HG03521 (cell line): ENCODE results near the gene ZDHHC17.

Experiments used
- ATAC-seq: cut with Tn5 transposase; IDR thresholded peaks from one replicate; pipeline ENCODE4 v1.9.1; 2021; ENCODE audit warnings: mild to moderate bottlenecking, moderate library complexity; ENCODE audit not compliant: unreplicated experiment

ZDHHC17 gene

DNA sequence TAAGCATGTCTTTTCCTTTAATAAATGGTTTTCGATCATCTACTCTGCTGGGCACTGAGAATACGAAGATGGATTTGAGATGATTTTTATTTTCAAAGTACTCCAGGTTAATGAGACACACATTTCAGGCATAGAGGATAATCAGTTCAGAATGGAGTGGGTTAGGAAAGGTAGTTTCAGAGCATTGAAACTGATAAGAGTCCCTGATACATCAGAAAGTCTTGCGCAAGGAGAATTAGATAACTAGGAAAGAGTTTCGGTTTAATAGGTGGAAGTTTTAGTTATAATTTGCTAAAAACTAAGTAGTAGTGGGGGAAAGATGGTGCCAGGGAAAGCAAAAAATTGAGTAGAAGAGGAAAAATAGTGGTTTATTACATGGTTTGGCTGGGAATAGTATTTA is 50.1 kb downstream of the ZDHHC17 start:
- no peak for ATAC-seq

DNA sequence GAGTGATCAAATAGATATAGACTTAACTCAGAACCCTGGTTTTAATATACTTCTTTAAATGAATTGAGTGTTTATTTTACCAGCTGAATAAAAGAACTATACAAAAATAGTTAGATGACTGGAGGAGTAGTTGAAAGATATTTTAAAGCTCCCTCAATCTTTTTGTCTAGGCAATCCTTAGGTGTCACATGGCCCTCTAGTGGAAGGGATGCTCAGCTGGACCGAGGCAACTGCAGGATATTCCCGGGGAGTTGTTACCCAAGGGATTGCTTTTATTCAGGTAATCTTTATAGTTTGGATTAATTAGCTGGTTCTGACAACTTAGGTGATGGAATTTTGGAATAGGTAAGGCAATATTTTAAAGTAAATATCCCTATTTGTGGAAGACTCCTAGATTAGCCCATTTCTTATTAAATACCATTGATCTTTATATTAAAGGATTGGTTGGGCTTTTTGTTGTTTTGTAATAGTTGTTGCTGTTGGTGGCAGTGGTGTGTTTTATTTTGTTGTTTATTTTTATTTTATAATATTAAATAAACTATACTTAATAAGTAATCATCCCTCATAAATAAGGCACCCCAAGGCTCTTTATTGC is 57.1 kb downstream of the ZDHHC17 start:
- no peak for ATAC-seq

DNA sequence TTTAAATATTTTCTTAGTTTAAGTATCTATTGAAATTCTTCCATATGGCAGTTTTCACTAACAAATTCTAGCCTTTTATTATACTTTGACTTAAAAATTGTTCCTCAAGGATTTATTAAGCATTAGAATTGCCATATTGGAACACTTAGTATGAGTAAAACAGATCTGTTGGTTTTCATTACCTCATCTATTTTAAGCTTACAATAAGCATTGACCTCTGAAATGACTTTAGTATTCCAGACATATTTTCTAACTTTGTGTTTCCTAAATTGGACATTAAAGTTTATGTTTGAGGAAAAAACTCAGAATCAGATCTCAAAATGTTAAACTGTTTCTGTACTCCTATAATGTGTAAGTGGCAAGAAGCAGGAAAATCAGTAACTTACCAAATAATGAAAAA is 66.5 kb downstream of the ZDHHC17 start:
- ATAC-seq, result no peak

DNA sequence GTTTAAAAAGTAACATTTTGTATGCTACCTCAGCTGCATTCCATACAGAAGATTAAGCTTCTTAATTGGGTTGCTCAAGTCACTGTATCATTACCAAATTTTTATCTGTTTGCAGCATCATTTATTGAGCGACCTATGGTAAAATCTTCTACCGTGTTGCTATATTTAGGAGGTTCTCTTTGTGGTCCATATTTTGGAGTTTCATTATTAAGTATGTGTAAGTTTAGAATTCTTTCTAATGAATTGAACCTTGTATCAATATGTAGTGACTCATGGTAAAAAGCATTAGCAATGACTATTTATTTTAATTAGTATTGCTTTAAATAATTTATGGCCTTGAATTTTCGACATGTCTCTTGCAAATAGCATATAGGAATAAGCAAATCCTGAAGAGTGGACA is 72.7 kb downstream of the ZDHHC17 start:
- ATAC-seq, result no peak

DNA sequence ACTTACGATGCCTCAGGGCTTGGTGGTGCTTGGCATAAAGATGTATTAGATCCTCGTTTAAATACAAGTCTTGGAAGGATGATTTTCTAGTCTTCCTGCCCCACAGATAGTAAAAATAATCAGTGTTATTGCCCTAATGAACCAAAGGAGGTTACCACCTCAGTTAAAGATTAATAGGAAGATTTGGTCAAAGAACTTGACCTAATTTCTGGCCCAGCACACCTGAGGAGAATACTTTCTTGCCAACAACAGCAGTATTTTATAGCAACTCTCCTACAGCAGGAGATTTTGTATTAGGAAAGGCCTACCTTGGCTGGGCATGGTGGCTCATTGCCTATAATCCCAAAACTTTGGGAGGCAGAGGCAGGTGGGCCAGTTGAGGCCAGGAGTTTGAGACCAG is 83.3 kb downstream of the ZDHHC17 start:
- no peak for ATAC-seq

DNA sequence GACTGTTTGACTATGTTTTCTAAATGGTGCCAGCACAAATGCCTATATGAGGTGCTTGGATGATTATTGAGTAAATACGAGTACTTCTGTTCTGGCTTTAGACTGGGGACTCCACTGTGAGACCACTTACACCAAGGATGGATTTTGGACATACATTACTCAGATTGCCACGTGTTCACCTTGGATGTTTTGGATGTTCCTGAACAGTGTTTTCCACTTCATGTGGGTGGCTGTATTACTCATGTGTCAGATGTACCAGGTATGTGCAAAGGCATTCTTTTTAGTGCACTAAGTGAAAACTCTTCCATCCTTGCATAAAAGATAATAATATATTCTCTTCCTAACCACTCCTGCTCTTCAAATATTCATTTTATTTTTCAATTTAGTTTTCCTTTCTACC is 84.2 kb downstream of the ZDHHC17 start:
- ATAC-seq, result no peak

DNA sequence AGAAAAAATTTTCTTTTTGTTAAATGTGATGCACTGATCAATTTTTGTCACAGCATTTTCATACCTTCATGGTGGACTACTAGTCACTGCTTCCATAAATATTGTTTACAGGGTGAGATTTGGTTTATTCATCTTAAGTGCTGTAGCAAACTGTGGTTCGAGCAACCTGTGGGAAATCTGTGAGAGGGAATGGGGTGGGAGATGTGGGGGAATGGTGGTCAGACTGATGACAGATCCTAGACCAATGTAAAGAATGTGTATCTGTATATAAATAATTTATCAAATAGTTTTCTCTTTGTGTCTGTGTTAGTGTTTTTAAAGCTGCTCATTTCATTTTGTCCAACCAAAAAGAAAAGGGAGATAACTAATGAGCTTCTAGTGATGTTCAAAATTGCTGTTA is 88.2 kb downstream of the ZDHHC17 start:
- no peak for ATAC-seq

DNA sequence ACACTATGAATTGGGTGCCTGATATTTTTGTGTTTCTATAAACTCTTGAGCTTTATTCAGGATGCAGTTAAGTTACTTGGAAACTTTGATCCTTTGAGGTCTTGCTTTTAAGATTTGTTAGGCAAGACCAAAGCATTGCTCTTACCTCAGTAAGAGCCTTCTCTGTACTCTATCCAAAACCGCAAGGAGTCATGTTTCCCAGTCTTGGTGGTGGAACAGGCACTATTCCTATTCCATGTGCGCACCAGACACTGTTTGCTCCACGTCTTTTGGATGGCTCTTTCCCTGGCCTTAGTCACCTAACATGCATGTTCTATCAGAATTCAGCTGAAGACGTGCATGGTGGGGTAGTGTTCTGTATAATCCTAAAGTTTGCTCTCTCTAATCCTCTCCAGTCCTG is 91.4 kb downstream of the ZDHHC17 start:
- no peak for ATAC-seq

DNA sequence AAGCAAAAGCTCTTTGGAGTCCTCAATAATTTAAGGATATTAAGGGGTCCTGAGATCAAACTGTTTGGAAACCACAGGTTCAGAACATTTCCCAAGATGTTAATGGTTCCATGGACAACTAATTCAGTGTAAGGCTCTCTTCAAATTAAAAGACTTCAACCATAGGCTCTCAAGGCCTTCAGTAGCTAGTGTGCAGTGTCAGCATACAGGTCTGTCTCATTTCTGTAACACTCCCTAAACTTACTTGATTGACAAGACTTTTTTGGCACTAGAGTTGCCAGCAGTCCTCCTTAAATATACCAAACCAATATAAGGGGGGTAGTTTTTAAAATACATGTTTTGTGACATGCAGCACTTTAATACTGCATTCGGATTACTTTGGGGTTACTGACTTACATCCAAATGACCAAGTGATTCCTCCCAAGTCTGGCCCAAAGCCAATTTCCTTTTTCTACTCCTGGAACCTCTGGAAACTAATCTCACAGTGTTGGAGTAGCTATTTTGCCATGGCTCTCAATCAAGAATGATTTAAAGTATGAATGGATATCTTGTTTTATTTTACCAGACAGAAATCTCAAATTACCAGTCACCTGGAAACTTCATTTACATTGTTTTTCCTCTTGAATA is 92.2 kb downstream of the ZDHHC17 start:
- ATAC-seq, result no peak

DNA sequence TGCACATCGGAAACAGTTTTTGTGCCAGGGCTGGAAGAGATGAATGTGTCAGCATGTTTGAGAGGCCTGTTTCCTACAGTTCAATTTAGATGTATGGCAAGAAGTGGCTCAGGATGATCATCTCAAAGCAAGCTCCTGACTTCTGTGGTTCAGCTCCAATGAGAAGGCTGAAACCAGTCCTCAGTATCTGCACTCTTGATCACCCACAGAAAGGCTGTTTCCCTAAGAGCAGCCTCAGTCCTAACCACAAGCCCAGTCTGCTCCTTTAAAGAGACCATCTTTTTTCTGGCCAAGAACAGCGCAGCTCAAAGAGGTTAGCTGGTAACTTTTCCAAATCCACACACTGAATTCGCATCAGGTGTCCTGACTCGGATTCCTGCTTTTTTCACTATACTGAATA is 95.7 kb downstream of the ZDHHC17 start:
- no peak for ATAC-seq

DNA sequence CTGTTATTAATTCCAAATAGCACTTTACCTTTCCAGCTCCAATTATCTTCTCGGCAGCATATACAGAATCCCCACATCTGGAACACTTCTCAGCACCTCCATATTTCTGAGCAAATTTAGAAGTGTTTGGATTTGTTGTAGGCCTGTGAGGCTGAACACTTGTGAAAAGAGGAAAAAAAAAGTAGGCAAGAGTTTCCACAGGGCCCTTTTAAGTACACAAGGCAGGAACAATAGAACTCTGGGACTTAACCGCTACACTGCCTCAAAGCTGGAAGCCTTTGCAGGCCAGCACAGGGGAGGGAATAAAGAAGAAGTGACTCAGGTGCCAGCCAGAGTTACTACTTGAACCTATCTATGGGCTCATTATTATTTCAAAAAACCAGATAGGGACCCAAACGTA is 96.3 kb downstream of the ZDHHC17 start:
- ATAC-seq, result no peak

DNA sequence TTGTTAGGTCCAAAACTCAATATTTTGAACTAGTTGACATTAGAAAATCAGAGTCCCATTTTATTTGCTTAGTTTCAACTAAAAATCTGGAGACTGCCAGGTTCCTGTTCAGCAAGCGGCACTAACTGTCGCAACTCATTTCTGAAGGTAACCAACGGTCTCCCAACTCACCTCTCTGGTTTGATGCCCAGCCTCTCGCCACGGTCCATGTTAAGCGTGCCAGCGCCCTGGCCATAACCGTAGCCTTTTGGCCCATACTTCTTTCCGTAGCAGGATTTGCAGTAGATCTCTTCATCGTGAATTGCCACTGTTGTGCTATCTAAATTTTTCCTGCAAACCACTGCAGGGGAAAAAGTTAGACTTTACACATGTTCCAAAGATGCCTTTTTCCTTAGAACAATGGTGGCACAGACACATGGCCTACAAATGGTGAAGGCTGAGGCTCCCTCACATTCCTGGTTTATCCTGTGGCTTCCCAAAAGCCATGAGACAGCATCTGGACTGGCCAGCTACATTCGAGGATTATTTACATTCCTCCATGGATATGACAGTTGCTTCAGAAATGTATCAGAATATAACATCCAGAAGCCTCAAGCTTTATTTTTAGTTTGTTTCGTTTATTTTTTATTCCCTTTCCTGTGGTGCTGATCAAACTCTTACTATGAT is 99.2 kb downstream of the ZDHHC17 start:
- ATAC-seq, result no peak

DNA sequence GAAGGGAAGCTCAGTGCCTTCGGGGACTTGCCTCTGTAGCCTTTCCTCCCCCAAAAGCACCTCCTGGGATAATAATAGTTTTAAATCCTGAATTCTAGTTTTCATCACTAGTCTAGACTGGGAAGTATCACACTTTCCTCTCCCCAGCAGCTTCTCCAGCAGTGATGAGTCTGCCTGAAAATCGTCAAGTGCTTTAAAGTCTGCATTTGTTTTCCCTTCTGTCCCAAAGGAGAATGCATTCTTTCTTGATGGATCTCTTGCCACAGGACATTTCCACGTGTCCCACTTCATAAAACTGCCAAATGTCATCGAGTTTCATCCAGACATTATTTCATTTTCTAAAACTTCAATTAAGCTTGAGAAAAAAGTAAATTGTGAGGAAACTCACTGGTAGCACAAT is 99.9 kb downstream of the ZDHHC17 start:
- no peak for ATAC-seq

DNA sequence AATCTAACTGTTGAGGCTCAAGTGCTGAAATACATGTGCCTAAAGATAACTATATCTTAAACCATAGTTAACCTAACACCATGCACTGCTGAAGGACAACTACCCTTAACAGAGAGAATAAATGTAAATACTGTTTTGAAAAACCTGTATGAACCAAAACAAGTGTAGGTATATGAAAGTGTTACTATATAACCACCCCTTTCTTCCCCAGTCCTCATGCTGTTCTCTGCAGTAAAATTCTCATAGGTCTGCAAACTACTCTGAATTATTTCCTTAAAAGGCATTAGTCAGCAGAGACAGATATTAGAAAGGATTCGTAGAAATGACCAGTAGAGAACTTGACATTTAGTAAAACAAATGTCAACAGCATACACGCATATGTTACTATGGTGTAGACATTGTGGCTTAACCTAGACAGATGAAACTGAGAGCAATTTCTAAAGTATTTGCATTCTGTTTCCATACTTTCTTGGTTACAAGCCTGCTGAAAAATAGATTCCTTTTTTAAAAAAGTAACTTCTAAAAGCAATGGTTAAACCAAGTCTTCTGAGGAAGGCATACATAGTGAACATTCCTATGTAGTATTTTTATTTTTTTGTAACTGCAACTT is 101.0 kb downstream of the ZDHHC17 start:
- peak; percentile 82 for ATAC-seq

DNA sequence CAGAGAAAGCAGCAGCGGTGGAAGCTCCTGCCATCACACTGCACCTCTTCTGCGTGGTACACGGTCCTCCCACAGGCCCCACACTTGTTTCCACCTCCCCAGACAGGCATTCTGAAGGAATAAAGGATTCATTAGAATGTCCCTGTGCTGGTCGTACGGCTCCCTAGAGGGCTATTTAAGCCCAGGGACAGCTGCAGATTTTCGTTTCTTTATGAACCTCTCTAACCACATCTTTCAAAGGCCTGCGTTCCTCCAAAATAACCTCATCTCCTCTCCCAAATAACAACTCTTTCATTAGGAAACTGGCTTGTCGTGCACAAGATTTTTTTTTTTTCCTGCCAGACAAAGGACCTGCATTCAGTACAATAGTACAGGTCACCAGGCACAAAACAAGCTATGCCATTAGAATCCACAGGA is 102.2 kb downstream of the ZDHHC17 start:
- ATAC-seq, result no peak

DNA sequence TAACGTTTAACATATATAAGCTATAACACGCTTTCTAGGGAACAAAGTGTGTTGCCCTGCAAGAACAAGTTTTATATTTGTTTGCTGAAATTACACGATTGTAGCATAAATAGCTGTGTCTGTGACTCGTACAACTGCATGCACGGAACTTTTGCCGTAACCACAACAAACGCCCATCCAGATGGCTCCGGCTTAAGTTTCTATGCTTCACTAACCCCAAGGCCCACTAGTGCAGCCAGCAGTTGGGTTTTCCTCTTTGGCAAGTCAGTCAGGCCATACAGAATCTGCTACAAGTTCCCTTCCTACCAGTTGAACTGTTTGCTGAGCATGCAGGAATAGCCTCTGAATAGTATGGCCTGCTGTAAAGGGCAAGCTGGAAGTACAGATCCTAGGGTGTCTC is 102.8 kb downstream of the ZDHHC17 start:
- peak; percentile 37 for ATAC-seq

DNA sequence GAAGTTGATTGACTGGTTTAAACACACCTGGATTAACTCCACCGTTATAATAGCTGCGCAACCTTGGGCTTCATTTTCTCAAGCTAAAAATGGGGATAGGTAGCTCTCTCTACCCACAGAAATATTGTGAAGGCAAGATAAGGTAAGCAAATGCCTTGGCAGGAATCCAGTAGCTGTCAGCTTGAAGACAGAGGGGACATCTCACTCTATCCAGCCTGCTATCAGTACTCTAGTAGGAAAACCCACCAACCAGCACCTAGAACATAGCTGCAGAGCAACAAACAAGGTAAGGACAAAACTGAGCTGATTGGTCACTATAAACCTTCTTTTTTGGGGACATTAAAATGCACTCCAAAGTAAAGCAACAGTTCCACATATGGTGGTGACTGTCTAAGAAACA is 107.2 kb downstream of the ZDHHC17 start:
- ATAC-seq, result no peak

DNA sequence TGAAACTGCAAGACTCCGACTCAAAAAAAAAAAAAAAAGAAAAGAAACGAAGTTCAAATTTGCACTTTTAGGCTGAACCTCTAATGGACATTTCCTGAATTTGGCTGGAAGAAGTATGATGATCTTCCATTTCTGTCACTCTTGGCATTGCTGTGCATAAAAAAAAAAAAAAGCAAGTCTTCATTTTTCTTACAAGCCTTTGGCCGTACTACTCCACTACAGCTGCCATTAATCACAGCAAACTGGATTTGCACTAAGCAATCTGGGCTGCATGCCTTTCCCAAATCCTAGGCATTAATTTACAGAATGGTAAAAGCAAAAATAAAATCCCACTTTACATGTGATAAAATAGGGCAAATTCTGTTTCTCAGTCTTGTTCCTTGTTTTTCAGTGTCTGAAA is 107.8 kb downstream of the ZDHHC17 start:
- no peak for ATAC-seq

DNA sequence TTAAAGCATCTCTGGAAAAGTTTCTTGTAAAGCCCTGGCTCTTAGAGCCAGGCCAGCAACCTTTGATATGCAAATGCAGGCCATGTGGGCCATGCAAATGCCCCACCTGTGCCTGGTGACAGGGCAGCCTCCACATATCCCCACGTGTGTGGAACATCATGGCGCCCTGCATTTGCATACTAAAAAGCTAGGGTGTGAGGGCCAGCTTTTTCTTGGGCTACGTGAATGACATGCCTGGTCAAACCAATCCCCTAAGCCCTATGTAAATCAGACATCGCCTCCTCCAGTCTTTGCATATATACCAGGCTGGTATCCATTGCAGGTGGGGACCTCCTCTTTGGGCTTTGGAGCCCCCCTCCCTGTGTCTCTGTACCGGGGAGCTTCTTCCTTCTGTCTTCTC is 108.5 kb downstream of the ZDHHC17 start:
- ATAC-seq, result no peak

DNA sequence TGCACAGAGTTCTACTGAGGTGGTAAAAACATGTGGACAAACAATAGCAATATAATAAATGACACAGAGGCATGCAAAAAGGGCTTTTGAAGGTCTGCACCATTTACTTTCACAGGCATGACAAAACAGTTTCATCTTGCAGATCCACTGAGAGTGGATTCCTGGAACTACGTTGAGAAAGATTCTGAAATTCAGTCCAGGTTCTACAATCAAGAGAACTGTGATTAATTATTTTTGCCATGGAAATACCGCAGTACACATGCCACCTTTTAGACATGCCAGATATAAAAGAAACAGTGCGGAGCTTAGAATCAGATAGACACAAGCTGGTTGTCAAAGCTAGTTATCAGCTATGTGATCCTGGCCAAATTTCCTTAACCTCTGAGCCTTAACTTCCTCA is 110.1 kb downstream of the ZDHHC17 start:
- no peak for ATAC-seq

DNA sequence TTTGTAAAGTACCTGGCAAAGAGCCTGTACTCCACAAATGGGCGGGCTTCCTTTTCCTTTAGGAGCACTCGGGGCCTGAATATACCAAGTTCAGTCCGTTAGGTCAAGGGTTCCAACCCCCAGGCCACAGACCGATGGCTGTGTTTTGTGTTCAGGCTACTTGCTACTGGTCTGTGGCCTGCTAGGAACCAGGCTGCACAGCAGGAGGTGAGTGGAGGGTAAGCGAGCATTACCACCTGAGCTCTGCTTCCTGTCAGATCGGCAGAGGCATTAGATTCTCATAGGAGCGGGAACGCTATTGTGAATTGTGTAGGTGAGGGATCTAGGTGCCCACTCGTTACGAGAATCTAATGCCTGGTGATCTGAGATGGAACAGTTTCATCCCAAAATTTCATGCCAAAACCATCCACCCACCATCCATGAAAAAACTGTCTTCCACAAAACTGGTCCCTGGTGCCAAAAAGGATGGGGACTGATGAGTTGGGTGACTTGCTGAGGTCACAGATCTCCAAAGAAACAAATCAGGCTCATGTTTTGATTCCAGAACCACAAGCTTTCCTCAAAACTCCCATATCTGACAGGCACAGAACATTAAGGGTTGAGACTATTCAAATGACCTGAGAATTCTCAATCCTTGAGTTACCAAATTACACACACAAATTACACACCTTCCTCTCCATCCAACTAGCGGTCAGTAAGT is 110.7 kb downstream of the ZDHHC17 start:
- no peak for ATAC-seq
